Stimulated activated CD4-positive, alpha-beta T cell treated with anti-CD3 and anti-CD28 coated beads, TNF-alpha, amount 100 ng/mL, for 4 hours (primary cell): Measurements from ENCODE around the gene NPFF.
"Not testable (repeated sequence)": the region's sequence is repeated elsewhere in the genome, so short reads cannot be mapped to it uniquely, and the experiment has no call there.

Experiments used
- DNase-seq, 3 experiments: peaks; one replicate each; pipeline ENCODE4 v3.0.0-alpha.2; 2020; ENCODE audit warnings: low read depth in 3 of 3

Gene NPFF

GRCh38 chr12:53496752-53497032, 10.6 kb downstream of the NPFF start:
- no peak for DNase-seq

- no peak for DNase-seq
Measured at GRCh38 chr12:53495903-53496751, 11.2 kb downstream of the NPFF start.

- DNase-seq, result no peak
Measured at GRCh38 chr12:53493610-53494391, 13.5 kb downstream of the NPFF start.

- DNase-seq, result peak; percentile 73 to 81 (median 74)
Measured at GRCh38 chr12:53492830-53493609, 14.3 kb downstream of the NPFF start.

- no peak for DNase-seq
Measured at GRCh38 chr12:53492188-53492587, 15.1 kb downstream of the NPFF start.

- no peak for DNase-seq
Measured at GRCh38 chr12:53489242-53489864, 17.9 kb downstream of the NPFF start.

GRCh38 chr12:53486736-53487487, 20.4 kb downstream of the NPFF start:
- DNase-seq, result no peak

- no peak for DNase-seq
Measured at GRCh38 chr12:53485955-53486735, 21.1 kb downstream of the NPFF start.

- no peak for DNase-seq
Measured at GRCh38 chr12:53484686-53485575, 22.4 kb downstream of the NPFF start.

GRCh38 chr12:53483979-53484377, 23.3 kb downstream of the NPFF start:
- no peak for DNase-seq

GRCh38 chr12:53483225-53483978, 23.9 kb downstream of the NPFF start:
- no peak for DNase-seq

- DNase-seq, result no peak
Measured at GRCh38 chr12:53482626-53483168, 24.6 kb downstream of the NPFF start.

GRCh38 chr12:53481939-53482586, 25.2 kb downstream of the NPFF start:
- no peak for DNase-seq

GRCh38 chr12:53481458-53481857, 25.8 kb downstream of the NPFF start:
- DNase-seq, result not testable (repeated sequence)

- DNase-seq, result no peak
Measured at GRCh38 chr12:53480491-53481442, 26.5 kb downstream of the NPFF start.

GRCh38 chr12:53479331-53479730, 28.0 kb downstream of the NPFF start:
- no peak for DNase-seq

- no peak for DNase-seq
Measured at GRCh38 chr12:53478865-53479264, 28.4 kb downstream of the NPFF start.
